GM04503 (cell line): Measurements from ENCODE around the gene HK2.
A peak's percentile ranks its signal among the peaks of the same experiment; 100 is the strongest.
"Not testable (repeated sequence)": the region's sequence is repeated elsewhere in the genome, so short reads cannot be mapped to it uniquely, and the experiment has no call there.

Source experiments
- DNase-seq: peaks from one replicate; pipeline ENCODE4 v3.0.0-alpha.2; 2012; ENCODE audit warnings: low read depth

HK2 gene

DNA sequence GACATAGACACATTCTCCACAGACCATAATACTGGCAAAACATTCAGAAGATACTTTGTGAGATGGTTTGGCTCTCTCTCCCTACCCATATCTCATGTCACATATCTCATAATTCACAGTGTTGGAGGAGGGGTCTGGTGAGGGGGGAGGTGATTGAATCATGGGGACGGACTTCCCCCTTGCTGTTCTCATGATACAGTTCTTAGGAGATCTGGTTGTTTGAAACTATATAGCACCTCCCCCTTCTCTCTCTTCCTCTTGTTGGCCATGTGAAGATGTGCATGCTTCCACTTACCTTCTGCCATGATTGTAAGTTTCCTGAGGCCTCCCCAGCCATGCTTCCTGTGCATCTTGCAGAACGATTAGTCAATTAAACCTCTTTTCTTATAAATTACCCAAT is 61.1 kb downstream of the HK2 start:
- DNase-seq = no peak

DNA sequence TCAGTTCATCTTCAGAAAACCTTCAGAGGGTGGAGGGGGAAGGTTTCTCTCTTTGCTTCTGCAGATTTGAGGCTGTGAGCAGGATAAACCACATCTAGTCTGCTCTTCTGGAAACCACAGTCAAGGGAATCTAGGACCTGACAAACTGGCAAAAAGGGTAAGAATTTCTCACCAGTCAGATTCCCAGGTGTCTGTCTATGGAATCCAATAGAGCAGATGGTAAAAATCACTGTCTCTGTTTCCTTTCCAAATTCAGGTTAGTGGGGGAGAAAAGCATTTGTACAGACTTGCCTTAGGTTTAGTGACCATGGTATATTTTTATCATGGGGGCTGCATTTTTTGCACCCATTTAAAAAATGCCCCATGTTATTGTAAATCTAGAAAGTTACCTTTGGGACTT is 62.3 kb downstream of the HK2 start:
- no peak for DNase-seq

DNA sequence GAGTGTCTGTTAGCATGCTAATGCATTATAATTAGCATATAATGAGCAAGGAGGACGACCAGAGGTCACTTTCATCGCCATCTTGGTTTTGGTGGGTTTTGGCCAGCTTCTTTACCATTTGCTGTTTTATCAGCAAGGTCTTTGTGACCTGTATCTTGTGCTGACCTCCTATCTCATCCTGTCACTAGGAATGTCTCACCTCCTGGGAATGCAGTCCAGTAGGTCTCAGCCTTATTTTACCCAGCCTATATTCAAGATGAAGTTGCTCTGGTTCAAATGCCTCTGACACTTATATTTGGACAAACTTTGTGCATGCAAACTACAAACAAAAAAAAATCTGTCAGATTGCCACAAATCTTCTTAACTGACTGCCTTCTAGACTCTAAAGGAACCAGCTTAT is 66.3 kb downstream of the HK2 start:
- not testable (repeated sequence) for DNase-seq

DNA sequence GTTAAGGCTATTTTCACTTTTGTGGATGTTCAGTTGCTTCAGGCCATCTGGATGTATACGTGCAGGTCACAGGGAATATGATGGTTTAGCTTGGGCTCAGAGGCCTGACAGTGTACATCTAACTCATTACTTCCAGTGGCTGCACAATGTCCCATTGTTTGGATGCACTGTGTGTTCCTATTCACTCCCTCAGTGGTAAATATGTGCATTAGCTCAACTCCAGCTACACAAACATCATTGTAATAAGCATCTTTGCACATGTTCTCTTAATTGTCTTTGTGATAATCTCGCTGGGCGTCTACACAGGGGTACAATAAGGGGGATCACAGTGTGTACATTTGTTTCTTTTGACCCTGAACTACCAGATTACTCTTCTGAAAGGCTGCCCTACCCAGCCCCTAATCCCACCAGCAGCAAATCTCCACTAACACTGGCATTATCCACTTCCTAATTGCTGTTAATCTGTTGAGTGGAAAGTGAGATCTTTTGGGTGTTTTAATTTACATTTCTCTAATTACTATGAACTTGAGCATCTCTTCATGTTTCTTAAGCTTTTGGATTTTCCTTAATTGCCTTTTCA is 68.4 kb downstream of the HK2 start:
- no peak for DNase-seq

DNA sequence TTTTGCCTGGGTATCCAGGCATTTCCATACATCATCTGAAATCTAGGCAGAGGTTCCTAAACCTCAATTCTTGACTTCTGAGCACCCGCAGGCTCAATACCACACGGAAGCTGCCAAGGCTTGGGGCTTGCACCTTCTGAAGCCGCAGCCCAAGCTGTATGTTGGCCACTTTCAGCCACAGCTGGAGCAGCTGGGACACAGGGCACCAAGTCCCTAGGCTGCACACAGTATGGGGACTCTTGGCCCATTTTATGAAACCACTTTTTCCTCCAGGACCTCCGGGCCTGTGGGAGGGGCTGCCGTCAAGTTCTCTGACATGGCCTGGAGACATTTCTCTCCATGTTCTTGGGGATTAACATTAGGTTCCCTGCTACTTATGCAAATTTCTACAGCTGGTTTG is 72.5 kb downstream of the HK2 start:
- DNase-seq = no peak

DNA sequence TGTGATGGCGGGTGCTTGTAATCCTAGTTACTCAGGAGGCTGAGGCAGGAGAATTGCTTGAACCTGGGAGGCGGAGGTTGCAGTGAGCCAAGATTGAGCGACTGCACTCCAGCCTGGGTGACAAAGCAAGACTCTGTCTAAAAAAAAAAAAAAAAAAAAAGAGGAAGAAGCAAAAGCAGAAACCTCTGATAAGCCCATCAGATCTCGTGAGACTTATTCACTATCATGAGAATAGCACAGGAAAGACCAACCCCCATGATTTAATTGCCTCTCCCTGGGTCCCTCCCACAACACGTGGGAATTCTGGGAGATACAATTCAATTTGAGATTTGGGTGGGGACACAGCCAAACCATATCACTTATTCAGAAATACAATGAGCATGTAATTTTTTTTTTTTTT is 73.6 kb downstream of the HK2 start:
- not testable (repeated sequence) for DNase-seq

DNA sequence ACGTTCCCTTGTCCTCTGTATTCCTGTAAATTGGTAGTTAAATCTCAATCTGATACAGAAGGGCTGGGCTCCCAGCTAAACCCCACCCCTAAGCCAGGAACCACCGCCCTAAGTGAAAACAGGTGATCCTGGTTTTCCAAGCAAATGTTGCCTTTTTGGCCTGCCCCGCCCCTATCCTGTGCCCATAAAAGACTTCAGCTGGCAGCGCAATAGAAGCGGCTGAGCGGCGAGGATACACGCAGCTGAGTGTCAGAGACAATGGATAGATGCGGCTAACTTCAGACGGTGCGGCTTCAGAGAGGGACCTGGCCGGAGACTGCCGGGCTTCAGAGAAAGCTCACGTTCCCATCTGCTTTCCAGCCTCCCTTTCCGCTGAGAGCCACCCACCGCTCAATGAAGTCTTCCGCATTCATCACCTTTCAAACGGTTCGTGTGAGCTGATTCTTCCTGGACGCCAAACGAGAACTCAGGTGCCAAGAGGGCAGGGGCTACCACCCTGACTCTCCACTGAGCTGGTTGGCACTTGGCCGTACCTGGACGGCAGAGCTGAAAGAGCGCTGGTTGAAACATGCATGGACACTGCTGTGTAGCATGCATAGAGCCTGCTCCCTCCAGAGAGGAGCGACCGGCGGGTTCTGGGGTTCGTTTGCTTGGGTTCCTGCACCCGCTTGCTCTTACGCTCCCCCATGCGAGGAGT is 75.0 kb downstream of the HK2 start:
- DNase-seq = no peak

DNA sequence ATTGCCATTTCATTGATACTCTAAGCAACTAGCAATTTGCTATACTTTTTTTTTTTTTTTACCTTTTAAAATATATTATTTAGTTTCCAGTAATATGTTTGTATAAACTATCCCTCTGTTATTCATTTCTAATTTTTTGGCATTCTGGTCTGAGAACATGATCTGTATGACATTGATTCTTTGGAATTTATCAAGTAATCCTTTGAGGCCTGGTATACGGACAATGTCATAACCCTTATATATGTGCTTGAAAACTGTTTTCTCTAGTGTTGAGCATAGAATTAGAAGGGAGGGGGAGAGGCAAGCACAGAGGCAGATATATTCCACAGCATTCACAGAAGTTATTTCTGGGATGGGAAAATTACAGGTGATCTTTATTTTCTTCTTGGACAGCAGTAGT is 76.3 kb downstream of the HK2 start:
- no peak for DNase-seq

DNA sequence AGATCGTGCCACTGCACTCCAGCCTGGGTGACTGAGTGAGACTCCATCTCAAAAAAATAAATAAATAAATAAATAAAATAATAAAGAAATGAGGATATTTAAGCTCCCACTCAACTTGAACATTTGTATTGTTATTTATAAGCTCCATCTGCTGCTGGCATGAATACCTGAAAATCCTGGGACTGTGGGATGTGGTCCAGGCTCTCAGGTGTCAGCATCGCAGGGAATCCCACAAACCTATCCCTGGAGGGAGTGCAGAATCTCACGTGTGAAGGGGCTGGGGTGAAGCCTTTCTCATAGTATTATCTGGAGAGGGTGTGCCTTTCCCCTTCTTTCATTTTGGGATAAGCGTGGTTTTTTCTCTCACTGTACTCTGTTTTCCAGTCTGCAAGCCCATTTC is 77.1 kb downstream of the HK2 start:
- DNase-seq = no peak

DNA sequence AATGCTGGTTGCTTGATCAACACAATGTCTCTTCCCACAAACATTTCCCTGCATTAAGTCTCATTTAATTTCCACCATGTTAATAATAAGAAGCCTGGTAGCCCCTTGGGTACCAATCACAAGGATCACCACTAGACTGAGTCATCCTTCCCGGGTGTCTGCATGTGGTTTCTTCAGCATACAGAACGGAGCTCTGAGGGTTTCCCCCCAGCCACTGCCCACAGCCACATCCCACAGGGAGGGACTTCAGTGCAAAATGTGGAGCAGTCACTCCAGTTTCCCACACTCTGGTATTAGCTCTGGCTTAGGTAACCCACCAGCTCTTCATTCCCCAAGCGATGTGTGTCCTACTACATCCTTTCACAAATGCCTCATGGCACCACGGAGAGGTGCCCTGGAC is 81.8 kb downstream of the HK2 start:
- no peak for DNase-seq

DNA sequence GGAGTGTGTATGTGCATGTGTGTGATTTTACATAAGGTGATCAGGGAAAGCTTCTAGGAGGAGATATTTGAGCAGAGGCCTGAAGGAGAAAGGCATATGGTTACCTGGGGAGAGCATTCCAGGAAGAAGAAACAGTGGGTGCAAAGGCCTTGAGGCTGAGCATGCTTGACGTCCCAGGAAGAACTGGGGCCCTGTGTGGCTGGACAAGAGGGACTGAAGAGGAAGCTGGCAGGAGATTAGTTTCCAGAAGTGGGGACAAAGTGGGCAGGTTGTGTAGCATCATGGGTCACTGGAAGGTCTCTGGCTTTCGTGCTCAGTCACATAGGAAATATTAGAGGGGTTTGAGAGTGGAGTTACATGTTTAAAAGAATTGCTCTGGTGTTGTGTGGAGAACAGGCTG is 82.5 kb downstream of the HK2 start:
- DNase-seq = no peak

DNA sequence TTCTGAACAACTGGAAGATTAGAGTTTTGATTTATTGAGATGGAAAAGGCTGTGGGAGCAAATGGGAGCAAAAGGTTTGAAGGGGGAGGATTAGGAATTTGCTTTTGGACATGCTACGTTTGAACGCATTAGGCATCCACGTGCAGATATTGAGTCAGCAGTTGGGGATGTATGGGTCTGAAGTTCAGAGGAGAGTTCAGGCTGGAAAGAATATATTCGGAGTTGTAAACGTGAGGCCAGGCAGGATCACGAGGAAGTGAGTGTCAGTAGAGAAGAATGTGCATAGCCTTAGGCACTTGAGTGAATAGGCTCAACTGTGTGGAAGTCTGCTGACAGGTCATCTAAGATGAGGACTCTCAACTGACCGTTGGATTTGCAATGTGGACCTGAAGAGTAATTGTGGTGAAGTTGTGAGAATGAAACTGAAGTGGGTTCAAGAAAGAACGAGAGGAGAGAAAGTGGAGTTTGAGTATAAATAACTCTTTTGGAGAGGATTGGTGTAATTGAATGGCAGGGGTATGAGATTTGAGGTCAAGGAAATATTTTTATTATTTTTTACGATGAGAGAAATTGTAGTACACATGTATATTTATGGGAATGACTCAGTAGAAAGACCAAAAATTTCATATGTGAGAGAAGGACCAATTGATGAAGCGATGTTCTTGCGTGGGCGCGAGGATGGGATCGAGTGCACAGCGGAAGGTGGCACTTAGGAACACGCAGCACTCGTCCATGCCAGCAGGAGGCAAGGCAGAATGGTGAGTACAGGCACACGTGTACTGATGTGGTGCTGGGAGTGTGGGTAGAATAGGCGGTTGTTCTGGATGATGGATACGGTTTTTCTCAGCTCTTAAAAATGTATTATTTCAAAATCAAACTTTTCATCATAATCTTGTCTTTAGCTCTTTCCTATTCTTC is 84.0 kb downstream of the HK2 start:
- peak; percentile 91 for DNase-seq

DNA sequence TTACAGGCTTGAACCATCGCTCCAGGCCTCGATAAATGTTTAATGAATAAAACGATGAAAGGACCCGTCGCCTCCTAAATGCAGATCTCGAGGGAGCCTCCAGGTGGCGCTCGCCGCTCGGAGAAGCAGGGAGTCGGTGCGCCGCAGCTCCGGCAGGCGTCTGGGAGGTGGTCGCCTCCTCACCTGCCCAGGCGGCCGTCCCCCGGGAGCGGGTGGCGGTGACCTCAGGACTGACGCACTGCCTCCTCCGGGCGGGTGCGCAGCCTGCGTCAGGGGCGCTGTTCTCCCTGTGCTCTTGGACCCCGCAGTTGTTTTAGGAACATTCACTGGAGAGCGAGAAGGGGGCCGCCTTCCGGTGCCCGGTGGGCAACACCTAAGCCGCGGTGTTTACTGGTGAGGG is 85.9 kb downstream of the HK2 start:
- no peak for DNase-seq

DNA sequence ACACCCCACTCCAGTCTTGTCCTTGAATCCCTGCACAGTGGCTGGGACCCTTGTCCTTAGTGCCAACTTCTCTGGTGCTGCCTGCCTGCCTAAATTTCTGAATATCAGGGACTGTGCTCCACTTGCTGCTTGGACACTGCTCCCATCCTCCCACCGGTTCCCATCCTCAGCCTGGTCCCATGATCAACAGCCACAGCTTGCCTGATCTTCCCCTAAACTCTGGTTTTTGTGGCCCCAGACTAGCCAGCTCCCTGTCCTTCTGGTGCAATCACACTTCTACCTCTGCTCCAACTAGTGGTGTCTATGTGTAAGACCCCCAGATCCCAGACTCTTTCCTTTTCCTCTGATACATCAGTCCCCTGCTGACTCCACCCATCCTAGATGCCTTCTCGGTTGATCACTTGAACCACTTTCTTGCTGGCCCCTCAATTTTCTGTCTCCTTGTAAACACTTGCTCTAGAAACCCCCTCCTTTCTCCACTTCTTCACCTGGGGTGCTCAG is 87.4 kb downstream of the HK2 start:
- DNase-seq = no peak

DNA sequence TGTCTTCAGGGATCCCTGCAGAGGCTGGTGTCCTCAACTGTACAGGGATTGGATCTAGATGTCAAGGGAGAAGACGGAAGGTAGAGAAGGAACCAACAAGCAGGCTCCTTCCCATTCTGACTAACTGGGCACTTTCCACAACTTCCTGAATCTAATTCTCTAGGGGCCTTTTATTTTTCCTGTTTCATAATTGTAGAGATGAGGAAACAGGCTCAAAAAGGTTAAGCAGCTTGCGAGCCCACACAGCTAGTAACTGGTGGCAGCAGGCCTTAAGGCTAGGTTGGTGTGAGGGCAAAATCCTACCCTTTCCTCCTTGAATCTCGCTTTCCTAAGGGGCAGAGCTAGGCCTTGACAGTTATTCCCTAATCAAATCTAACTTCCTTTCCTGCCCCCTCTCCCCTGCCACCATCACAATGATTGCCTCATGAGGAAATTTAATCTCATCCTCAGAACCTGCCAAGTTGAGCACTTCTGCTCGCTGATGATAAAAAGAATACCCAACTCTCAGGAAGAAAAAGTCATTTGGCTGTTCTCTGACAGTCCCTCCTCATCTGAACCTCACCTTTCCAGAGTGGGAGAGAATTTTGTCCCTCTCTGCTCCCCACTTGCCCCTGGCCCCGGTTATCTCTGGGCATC is 88.8 kb downstream of the HK2 start:
- DNase-seq = no peak

DNA sequence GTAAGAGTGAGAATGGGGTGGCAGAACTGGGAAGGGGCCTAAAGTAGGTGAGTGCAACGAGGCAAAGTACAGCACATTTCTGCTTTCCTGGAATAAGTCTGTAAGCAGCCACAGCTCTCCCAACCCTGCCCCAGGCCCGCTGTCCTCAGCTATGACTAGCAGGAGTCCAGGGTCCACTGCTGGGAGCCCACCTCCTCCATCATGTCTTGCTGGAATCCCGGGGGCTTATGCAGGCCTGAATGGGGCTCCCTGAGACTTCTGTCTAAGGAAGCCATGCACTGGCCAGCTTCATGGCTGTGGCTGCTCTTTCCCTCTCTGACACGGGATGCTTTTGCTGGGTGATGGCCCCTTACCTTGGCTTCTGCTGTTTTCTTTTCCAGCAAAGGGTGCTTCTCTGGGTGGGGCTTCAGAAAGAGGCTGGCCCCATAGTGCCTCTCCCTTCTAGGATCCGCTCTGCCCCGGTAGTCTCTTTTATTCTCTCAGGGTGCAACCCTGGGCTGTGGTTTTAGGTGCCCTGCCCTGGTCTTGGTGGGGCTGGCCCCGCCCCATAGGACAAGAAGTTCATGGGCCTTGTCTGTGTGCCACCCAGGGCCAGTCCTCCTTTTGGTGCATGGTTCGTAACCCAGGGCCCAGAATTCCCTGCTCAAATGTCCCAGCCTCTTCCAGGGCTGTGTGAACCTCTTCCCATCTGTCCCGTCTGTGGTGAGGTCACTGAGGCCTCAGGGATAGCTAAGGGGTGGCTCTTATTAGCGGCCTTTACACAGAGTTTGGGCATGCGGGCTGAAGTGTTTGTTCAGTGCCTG is 90.7 kb downstream of the HK2 start:
- DNase-seq = no peak

DNA sequence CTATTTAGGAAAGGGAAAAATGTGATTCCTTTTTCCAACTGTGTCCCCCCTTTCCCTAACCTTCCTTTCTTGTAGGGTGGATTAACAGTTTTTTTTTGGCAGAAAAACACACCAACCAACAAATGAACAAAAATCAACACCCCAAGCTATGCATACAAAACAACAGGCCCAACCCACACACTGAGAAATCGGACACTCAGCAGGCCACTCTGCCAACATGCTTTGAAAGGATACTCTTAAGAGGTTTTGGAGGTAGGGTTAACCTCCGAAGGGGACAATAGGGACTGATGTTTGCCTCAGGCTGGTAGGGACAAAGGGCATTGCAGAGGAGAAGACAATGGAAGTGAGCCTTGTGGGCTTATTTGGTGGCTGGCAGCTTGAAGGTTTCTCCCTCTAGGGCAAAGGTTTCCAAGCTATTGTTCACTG is 91.4 kb downstream of the HK2 start:
- no peak for DNase-seq

DNA sequence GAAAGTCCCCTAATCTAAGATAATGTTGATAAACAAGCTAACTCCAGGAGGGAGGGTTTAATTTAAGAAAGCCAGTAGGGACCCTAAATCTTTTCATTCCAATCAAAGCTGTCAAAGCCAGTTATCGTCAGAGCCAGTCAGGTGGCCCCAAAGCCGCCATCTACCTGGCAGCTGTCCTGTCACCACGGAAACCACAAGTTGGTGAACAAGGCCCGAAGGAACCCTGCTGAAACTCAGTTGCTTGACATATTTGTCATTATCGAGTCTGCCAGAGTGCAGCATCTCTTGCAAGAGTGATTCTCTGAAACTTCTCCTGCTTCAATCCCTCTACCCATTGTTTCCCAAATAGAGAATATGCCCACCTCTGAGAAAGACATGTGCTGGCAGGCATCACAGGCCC is 93.7 kb downstream of the HK2 start:
- DNase-seq = no peak

DNA sequence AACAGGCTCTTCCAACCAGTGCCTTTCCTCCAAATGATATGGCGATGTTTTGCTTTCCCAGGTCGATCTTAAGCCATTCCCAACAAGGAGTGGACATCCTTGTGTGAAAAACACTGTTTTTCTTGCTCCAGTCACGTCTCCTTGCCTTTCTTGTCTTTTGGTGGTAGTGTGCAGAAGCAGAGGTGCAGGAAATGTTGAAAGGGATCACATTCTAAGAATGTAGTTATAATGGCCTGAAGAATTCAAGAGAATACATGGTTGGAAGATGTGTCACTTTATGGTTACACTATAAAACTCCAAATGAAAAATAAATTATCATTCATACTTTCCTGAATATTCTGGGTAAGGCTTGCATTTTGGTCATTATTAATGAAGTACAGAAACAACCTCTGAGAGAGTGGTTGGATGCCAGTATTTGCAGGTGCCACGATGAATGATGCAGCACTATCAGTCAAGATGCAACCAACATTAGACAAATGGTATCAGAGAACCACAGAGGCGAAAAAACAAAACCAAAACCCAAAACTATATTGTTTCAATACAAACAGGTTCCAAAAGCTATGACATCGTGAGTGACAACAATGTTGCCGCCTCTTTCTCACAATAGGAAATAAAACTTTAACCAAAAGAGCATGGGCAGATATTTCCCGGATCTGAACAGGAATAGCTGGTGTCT is 97.0 kb downstream of the HK2 start:
- DNase-seq = no peak

DNA sequence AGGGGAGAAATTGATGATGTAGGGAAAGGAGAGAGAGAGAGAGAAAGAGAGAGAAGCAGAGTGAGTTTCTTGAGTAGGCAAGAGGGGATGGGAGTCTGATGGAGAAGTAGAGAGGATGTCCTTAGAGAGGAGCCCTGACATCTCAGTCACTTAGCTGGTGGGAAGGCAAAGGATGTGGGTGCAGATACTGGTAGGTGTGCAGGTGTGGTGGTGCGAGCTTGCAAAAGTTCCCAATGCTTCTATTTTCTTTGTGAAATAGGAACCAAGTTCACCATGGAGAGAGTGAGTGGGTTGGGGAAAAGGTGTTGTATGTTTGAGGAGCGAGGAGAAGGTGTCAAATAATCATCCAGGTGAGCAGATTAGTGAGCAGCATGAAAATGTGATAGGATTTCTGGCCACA is 98.0 kb downstream of the HK2 start:
- DNase-seq = no peak

DNA sequence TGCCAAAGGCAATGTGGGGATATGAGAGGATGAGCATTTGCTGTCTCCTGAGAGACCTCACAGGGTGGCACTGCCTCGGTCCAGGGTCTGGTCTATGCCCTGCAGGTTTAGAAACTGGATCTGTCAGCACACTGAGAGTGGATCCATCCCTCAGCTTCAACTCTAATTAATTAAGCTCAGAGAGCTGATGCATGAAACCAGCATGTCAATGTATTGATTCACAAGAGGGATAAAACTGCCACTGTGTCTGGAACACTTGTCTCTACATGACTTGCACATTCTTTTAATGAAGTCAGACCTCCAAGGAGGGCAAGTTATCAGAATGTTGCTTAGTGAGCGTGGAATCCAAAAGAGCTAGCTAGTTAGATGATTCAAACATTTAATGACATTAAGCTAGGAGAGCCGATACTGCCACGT is 102.1 kb downstream of the HK2 start:
- no peak for DNase-seq
